ENCODE data around the gene CDRT4. TPM values are rescaled to one million over a fixed set of nuclear protein-coding genes. Genes with fewer than 3 reads are reported as not detected.

Gene CDRT4
- polyA plus RNA-seq, 1 of the 3 experiments (the other 2 are of a cell fraction): 4.6 TPM

- no peak for DNase-seq
- no peaks in the 10 kb centered on the region for H4K20me1 ChIP-seq (ENCODE audit: insufficient read depth)
- H3K27me3 ChIP-seq (ENCODE audit: insufficient read depth): no peaks in the 10 kb centered on the region
- 73% methylated on average over 7 of the region's 7 CpGs for WGBS (ENCODE audit: low lambda C conversion rate)
- H3K4me1 ChIP-seq (ENCODE audit: control insufficient read depth in 1 of 2, insufficient read depth in 2 of 2, low read depth in 1 of 2, low read length in 1 of 2): 0 out of 4 replicates have a peak, but pooled peaks cover 0 to 2% of the 10 kb centered on the region in 2 experiments
- H3K9ac ChIP-seq: no peak overlapping the region
- peaks cover 6% of the 10 kb centered on the region; the same call in 1 of the 2 replicates for H3K79me2 ChIP-seq (ENCODE audit: insufficient read depth)
- peaks cover 13 to 14% of the 10 kb centered on the region in 2 experiments for H3K36me3 ChIP-seq (replicated peaks in 1 of 2; ENCODE audit: control insufficient read depth in 1 of 2, insufficient read depth in 2 of 2, low read length in 1 of 2)
- no peak overlapping the region for H3K4me2 ChIP-seq
- H2AFZ ChIP-seq (ENCODE audit: low read depth): no peak overlapping the region
- peaks cover 7% of the 10 kb centered on the region for H3F3A ChIP-seq (replicated peaks; ENCODE audit: insufficient read depth)
- POLR2A ChIA-PET: no interaction called here
- CTCF ChIA-PET: interaction anchor here (20.1 kb wide), 1 partner anchor 246 kb away, joined by 359 read pairs; the partner anchor contains the start of gene PMP22
- no peaks in the 10 kb centered on the region for H3K9me3 ChIP-seq
- H3K4me3 ChIP-seq (ENCODE audit: low read depth in 2 of 2, low read length in 1 of 2): no peak overlapping the region
- no peaks in the 10 kb centered on the region for H3K9me2 ChIP-seq
- TF ChIP-seq FOXJ3 (CRISPR knock-in tag; IDR thresholded peaks at IDR 0.05) (no peak), FOSL2 (IDR thresholded peaks at IDR 0.05; ENCODE audit: borderline replicate concordance, low read depth) (no peak), MXI1 (IDR thresholded peaks at IDR 0.05; ENCODE audit: low read depth, low read length) (no peak), RXRA (IDR thresholded peaks at IDR 0.05; ENCODE audit: borderline replicate concordance, low read depth) (no peak), TEAD4 (IDR thresholded peaks at IDR 0.05; ENCODE audit: borderline replicate concordance, insufficient read depth) (no peak), CHD2 (IDR thresholded peaks at IDR 0.05; ENCODE audit: low read length, partially characterized antibody) (no peak), SIN3A (IDR thresholded peaks at IDR 0.05; ENCODE audit: borderline replicate concordance, low read depth, low read length) (no peak), YY1 (IDR thresholded peaks at IDR 0.05; ENCODE audit: low read depth) (no peak), NFIC (IDR thresholded peaks at IDR 0.05; ENCODE audit: borderline replicate concordance) (no peak), JUND (IDR thresholded peaks at IDR 0.05) (no peak), MAX (IDR thresholded peaks at IDR 0.05; ENCODE audit: low read depth) (no peak), MEF2A (IDR thresholded peaks at IDR 0.05; ENCODE audit: borderline replicate concordance, low read depth) (no peak), NRF1 (IDR thresholded peaks at IDR 0.05; ENCODE audit: low read depth, low read length) (no peak), TCF12 (IDR thresholded peaks at IDR 0.05) (no peak), USF1 (IDR thresholded peaks at IDR 0.05; ENCODE audit: borderline replicate concordance, low read depth) (no peak), RFX5 (IDR thresholded peaks at IDR 0.05; ENCODE audit: low read length) (no peak)
- TF ChIP-seq, protein P1, sequence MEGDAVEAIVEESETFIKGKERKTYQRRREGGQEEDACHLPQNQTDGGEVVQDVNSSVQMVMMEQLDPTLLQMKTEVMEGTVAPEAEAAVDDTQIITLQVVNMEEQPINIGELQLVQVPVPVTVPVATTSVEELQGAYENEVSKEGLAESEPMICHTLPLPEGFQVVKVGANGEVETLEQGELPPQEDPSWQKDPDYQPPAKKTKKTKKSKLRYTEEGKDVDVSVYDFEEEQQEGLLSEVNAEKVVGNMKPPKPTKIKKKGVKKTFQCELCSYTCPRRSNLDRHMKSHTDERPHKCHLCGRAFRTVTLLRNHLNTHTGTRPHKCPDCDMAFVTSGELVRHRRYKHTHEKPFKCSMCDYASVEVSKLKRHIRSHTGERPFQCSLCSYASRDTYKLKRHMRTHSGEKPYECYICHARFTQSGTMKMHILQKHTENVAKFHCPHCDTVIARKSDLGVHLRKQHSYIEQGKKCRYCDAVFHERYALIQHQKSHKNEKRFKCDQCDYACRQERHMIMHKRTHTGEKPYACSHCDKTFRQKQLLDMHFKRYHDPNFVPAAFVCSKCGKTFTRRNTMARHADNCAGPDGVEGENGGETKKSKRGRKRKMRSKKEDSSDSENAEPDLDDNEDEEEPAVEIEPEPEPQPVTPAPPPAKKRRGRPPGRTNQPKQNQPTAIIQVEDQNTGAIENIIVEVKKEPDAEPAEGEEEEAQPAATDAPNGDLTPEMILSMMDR (IDR thresholded peaks at IDR 0.05): no peak
- TF ChIP-seq, protein P2, sequence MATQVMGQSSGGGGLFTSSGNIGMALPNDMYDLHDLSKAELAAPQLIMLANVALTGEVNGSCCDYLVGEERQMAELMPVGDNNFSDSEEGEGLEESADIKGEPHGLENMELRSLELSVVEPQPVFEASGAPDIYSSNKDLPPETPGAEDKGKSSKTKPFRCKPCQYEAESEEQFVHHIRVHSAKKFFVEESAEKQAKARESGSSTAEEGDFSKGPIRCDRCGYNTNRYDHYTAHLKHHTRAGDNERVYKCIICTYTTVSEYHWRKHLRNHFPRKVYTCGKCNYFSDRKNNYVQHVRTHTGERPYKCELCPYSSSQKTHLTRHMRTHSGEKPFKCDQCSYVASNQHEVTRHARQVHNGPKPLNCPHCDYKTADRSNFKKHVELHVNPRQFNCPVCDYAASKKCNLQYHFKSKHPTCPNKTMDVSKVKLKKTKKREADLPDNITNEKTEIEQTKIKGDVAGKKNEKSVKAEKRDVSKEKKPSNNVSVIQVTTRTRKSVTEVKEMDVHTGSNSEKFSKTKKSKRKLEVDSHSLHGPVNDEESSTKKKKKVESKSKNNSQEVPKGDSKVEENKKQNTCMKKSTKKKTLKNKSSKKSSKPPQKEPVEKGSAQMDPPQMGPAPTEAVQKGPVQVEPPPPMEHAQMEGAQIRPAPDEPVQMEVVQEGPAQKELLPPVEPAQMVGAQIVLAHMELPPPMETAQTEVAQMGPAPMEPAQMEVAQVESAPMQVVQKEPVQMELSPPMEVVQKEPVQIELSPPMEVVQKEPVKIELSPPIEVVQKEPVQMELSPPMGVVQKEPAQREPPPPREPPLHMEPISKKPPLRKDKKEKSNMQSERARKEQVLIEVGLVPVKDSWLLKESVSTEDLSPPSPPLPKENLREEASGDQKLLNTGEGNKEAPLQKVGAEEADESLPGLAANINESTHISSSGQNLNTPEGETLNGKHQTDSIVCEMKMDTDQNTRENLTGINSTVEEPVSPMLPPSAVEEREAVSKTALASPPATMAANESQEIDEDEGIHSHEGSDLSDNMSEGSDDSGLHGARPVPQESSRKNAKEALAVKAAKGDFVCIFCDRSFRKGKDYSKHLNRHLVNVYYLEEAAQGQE (IDR thresholded peaks at IDR 0.05; ENCODE audit: low read depth, low read length): no peak
- H3K27ac ChIP-seq (ENCODE audit: low read depth in 2 of 2, low read length in 1 of 2): no peak overlapping the region
Observed at GRCh38 chr17:15508466-15508865, 41.0 kb upstream of the CDRT4 start.

Measured in SK-N-SH (cell line).